GM04504 (cell line): ENCODE data around the gene GORASP2.
A peak's percentile ranks its signal among the peaks of the same experiment; 100 is the strongest.

Source experiments
- DNase-seq: peaks from one replicate; pipeline ENCODE4 v3.0.0-alpha.2; 2012; ENCODE audit warnings: low read depth

Gene GORASP2

GRCh38 chr2:170966648-170967396 is 37.8 kb downstream of the GORASP2 start:
- no peak for DNase-seq

DNA sequence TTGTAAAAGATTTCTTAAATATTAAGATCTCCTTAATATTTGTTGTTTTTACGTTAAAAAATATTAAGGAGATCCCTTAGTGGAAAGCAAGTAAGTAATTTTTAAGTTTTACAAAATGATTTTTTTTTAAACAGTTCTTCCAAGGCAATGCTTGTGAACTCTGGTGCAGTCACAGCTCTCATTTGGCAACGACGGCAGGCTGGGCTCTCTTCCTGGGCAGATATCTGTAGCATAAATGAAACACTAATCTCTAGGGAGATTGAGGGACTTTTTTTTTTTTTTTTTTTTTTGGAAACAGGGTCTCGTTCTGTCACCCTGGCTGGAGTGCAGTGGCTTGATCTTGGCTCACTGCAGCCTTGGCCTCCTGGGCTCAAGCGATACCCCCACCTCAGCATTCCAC is 38.5 kb downstream of the GORASP2 start:
- no peak for DNase-seq

DNA sequence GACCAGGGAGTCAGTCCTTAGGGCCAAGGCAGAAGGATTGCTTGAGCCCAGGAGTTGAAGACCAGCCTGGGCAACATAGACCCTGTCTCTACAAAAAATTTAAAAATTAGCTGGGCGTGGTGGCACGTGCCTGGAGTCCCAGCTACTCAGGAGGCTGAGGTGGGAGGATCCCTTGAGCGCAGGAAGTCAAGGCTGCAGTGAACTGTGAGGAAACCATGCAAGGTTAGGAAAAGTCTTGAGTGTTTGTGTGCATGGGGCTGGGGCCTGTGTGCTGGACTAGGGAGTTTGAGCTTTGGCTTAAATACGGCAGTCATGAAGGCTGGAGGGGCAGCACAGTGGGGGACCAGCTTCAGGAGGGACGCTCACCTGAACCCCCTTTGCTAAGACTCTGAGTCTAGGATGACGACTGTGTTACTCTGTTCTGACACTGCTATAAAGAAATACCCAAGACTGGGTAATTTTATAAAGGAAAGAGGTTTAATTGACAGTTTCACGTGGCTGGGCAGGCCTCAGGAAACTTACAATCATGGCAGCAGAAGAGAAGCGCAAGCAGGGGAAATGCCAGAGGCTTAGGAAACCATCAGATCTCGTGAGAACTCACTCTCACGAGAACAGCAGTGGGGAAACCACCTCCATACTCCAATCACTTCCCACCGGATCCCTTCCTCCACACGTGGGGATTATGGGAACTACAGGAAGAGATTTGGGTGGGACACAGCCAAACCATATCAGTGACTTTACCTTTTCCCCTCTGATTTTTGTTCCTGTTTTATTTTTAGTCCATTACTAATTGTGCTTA is 39.4 kb downstream of the GORASP2 start:
- no peak for DNase-seq

GRCh38 chr2:170969030-170969429 is 40.0 kb downstream of the GORASP2 start:
- no peak for DNase-seq

DNA sequence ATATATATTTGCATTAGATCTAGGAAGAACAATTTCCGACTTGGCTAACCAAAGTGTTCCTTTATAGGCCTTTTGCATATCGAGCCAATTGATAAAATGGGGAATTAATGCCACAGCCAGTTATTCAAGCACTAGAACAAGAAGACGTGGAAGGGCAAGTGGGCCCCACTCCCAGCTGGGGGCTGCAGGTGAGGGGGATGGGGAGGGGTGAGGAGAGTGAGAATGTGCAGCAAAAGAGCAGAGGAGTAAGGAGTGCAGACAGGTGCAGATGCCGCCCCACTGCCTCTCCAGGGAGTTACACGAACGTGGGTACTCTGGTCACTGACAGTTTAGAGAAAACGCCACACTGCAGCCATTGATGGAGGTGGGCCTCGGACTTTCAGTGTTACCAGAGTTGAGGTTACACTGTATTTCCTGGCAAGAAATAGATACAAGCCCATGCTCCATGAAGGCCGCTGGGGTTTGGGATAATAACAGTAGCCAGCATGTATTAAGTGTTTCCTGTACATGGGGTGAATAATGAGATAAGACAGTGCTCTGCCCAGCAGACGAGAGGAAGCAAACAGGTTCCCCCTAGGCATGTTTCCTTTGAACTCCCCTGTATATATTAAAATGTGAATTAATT is 40.9 kb downstream of the GORASP2 start:
- no peak for DNase-seq

- DNase-seq = no peak
These were observed 42.0 kb downstream of the GORASP2 start for GRCh38 chr2:170971071-170971470.

GRCh38 chr2:170972296-170973224 is 43.5 kb downstream of the GORASP2 start:
- no peak for DNase-seq

GRCh38 chr2:170973225-170973491 is 44.1 kb downstream of the GORASP2 start:
- DNase-seq = no peak

- peak; percentile 38 for DNase-seq
These were observed 44.6 kb downstream of the GORASP2 start for GRCh38 chr2:170973492-170974303.

DNA sequence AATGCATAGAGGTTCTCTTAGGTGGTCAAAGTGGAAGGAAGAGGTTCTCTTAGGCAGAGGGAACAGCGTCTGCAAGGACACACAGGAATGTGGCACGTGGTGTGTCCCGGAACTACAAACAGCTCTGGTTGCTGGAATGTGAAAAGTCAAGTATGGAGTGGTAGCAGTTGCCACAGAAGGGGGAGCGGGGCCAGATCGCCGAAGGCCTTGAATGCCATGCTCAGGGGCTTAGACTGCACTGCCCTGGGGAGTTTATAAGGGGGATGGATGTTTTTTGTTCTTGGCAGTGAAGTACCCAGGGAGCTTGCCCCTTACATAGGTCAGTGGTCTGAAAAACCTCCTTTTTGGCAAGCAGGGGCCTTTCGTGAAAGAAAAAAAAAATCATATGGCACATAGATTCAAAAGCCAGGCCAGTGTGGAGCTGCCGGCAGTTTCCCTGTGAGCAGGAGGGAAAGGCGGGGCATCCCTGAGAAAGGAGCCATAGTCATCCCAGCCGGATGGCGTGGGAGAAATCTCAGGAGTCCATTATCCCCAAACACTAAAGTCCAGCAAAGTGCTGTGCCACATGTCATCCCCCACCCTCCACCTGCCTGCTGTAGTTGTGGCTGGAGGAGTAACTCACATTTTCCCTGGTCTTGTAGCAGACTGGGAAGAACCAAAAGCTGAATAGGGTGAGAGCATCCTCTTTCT is 45.4 kb downstream of the GORASP2 start:
- no peak for DNase-seq

DNA sequence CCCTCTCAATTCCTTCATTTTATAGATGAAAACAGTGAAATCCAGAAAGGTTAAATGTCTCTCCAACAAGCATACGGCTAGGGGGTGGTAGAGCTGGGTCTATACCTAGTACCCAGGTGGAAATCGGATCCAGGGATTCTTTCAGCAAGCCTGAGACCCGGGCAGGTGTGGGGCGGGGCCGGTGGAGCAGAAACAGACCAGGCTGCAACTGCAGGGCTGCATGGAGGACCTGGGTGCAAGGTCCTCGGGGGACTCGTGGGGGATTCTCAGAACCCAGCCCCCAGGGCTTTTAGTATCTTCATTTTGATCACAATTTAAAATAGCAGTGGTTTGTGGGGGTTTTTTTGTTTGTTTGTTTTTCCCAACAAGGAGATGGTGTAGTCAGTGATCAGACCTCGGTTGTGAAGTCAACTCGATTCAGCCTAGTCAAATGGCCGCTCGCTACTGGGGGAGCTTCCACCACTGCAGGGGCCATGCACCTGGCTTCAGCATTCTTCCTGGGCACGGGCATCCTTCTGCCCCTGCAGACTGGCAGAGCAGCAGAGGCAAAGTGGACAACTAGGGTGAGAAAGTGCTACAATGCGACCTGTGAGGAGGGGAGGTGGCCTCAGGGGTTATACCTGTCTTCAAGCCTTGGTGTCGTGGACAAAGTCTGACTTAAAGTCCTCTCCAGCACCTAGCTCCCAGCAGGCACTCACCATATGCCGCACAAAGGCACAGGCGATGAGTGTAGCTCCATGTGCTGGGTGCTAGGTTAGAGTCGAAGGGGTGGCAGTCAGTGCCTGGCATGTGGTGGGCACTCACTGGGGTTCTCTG is 46.3 kb downstream of the GORASP2 start:
- DNase-seq = no peak

DNA sequence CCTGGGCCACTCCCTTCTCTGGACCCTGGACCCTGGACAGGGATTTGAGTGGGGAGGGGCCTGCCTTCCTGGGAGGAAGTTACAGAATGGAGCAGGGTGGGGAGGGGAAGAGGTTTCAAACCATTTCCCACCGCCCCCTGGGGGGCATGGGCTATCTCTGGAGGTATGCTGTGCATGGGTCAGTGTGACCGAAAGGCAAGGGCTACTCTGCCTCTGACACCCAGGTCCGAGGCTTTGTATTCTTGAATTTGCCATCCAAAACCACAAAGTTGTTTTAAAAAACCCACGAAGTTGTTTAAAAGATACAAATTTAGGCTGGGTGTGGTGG is 46.9 kb downstream of the GORASP2 start:
- DNase-seq = no peak

DNA sequence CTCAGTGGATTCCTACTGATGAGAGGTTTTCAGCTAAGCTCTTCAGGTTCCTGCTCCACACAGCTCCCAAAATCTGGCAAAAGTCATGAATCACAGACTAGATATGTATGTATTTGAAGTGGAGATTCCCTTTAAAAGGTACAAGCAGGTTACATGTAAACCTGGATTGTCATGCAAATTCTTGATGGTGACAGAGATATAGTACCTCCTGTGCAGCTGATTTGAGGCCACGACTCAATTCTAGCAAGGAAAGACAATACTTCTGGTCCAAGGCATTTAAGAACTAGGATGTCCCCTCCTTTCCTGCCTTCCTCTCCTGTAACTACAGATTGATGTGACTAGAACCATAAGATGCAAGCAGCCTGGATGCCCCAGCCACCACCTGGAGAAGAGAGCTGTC is 55.0 kb downstream of the GORASP2 start:
- no peak for DNase-seq

DNA sequence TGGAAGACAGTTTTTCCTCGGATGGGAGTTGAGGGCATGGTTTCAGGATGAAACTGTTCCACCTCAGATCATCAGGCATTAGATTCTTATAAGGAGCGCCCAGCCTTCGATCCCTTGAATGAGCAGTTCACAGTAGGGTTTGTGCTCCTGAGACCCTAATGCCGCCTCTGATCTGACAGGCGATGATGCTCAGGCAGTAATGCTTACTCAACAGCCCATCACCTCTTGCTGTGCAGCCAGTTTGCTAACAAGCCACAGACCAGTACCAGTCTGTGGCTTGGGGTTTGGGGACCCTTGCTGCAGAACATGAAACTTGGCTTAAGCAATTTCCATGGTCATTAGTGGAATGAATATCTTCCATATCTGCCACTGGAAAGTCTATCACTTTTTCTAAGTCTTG is 56.4 kb downstream of the GORASP2 start:
- no peak for DNase-seq

DNA sequence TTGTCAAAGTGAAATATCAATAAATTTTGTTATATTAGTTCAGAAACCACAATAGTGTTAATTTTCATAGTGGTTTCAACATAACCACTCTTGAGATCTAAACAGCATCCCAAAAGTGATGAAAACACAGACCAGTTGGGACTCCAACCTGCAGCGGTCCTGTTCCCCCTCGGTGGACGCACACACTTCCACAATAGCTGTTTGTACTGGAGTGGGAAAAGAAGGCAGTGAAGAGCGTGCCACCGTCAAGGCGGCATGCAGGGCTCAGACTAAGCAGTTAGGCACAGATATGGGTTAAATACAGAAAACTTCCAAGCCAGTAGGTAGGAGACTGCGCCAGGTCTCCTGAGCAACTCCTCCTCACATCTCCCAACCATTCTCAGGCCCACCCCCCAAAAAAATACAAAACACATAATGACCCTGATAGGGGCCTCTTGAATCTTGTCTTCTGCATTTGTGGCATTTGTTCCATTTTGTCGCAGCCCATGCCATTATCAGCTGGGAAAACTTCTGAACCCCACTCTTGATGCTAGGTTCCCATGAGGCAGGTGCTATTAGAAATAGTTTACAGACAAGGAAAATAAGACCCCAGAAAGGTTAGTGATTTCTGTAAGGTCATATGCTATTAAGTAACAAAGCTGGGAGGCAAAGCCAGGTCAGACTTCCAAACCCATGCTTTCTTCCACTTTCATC is 57.7 kb downstream of the GORASP2 start:
- no peak for DNase-seq

DNA sequence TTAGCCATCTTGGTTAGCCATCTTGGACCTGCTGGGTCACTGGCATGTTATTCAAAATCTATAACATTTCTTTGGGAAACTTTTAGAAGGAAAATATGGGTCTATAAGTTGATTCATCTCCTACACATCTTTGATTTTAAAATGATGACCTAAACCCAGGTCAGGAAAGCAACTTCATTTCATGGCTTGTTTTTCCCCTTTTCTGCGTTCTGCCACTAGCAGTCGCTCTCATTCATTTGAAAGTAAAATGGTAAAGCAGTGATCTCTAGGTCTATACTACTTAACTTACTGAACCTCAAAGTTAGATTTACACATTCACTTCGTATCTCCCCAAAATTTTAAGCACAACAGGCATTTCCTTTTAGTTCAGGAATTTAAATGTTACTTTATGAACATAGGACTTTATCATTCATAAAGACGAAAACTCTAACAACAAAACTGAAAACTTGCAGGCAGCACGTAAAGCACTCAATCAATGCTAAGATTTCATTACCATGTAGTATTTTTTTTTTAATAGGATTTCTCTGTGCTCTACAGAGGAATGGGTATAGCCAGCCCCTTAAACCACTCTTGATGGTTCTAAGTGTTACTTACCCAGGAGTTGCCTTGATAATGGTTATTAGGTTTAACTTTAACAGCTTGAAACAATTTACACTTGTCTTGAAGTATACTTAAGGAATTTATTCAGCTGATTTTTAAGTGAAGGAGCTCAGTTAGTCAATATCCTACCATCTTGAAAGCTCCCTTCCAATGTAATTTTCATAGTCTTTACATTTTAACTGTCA is 62.5 kb downstream of the GORASP2 start:
- no peak for DNase-seq

GRCh38 chr2:170996316-170996715 is 67.3 kb downstream of the GORASP2 start:
- DNase-seq = no peak

- no peak for DNase-seq
These were observed 69.0 kb downstream of the GORASP2 start for GRCh38 chr2:170997893-170998597.
